M059J (cell line): ENCODE results near the gene SMOC2. TPM values are rescaled to one million over a fixed set of nuclear protein-coding genes. Genes with fewer than 3 reads are reported as not detected.
"Not testable (repeated sequence)": the region's sequence is repeated elsewhere in the genome, so short reads cannot be mapped to it uniquely, and the experiment has no call there.

Experiments
- DNase-seq: peaks from one replicate; pipeline ENCODE4 v3.0.0-alpha.2; 2012; ENCODE audit warnings: low read depth
- total RNA-seq: library from RNA; depleted of rRNA; stranded (reverse); fragments of >200 nt; shearing (Covaris generic); gene quantifications from 2 replicates; pipeline ENCODE4 v1.2.3, GENCODE V29; 2014

SMOC2 gene
- total RNA-seq, 1 experiment from 2014 or later, result 0.47 TPM

DNA sequence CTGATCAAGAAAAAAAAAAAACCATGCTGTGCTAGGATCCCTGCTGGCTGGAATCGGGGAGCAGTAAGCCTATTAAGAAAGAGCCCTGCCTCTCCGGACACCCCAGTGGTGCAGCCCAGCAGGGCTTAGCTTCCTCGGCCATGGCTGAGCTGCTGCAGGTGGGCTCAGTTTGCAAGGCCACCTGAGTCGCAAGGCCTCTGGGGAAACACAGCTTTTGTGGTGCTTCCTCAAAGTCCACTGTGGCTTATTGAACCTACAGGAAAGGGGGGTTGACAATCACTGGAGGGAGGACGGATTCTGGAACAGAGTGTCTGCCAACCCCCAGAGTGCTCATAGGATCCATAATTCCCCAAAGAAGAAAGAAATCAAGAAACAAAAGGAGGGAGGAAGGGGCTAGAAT lies 240.8 kb downstream of the SMOC2 start:
- DNase-seq, result no peak

DNA sequence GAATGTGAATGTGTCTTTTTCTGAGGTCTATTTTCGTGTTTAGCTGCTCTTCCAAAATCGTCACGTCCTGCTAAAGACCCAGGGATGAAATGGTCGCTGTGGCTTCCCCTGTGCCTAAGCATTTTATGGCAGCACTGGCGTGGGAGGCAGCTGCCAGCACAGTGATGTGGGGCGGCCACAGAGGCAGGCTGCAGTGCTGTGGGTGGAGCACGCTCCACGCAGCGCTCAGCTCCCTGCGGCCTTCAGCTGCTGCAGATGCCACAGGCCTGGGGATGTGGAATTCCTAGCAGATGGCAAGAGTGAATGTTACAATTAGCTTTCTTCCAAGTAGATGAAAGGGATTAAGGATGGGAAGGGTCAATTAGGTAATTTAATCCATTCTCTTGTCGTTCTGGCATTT lies 242.6 kb downstream of the SMOC2 start:
- no peak for DNase-seq

DNA sequence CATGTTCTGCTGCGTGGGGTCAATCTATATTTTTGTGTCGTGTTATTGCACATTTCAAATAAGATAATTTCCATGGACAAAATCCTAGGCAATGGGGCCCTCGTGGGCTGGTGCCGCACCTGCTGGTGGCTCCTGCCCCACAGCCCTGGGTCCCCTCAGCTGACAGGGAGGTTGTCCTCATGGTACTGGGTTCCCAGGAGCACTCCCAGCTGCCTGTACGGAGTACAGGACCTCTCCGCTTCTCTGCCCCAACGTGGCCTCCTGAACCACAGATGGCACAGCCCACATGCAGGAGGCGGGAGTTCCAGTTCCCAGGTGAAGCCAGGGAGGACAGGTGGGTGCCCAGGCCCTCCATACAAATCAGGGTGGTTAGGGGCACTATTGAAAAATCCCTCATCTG lies 243.5 kb downstream of the SMOC2 start:
- DNase-seq, result no peak

DNA sequence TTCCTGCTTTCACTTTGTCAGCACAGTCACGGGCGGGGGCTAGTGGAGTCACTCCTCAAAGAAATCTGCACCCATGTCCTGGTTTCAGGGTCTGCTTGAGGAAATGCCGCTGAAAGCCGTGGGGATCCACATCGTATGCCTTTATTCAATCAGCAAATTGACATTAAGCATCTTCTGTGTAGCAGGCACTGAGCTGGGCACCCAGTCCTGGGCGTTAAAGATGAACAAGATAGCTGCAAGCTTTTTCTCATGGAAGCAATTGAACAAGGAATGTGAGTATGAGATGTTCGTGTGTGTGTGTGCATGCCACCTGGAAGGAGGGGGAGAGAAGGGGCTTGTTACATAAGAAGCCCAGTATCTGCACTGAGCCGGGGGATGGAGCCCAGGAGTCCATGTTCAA lies 243.9 kb downstream of the SMOC2 start:
- DNase-seq, result no peak

DNA sequence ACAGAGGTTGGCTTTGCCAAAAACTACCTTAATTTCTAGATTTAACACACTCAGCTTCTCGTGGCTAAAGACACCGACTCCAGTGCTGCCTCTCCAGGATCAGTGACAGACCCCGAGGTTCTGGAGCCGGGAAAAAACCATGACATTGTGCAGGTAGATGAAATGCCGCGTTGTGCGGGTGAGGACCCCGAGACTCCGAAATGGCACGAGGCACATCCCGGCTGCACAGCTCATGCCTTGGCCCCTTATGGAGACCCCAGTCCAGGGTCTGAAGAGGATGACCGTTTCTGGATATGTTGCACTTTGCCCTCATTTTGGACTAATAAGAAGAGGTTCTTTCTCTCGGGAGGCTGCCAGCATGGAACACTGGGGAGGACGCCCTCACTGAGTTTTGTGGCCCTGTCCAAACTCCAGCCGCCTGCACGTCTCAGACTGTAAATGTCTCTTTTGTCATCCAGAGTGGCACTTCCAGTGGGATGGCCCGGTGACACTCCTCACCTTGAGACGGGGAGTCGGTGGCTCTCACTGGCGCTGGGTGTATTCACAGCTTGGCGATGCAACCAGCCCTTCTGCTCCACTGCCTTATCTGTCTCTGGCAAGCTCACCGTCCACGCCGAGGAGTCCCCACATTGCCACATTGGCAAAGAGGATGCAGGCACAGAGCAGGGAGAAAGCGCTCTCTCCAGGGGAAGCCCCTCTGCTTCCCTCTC lies 245.2 kb downstream of the SMOC2 start:
- no peak for DNase-seq

DNA sequence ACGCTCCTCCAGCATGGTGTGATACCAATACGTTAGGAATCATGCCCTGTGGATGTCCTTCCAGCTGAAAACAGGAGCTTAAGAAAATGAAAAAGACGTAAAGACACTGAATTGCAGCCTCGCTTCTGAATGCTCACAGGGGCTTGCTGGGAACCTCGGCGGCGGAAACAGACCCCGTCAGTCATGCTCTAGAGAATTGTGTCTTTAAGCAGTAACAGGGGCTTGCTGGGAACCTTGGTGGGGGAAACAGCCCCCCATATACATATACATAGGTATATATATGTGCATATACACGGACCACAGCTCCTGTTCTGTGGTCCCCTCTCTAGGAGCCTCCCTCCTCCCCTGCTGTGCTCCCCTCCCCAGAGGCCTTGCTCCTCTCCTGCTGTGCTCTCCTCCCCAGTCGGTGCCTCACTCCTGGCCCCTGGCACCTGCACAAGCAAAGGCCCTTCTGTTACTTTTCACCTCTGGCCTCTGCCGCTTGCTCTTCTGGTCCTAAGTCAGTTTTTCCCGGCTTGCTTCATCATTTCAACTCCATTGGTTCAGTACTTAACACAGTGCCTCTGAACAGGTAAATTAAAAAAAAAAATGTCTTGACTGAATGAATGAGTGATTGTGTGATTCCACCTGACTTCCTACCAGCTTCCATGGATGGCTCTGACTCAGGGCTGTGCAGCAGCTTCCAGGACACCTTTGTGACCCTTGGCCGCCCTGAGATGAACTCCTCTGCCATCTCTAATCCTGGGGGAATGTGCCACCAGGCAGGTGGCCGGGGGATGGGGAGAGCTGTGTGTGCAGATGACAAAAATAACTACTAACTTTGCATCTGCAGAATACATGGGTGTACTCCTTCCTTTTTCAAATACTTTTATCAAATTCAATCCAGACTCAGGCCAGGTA lies 246.1 kb downstream of the SMOC2 start:
- no peak for DNase-seq

DNA sequence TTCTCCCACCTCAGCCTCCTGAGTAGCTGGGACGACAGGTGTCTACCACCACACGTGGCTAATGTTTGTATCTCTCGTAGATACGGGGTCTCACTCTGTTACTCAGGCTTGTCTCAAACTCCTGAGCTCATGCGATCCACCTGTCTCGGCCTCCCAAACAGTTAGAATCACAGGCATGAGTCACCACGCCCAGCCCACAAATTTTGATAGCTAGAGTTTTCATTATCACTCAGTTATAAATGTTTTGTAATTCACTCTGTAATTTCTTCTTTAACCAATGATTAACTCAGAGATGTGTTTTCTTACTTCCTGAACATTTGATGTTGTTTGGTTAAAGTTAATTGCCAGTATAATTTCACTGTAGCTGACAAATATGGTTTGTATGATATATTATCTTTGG lies 249.3 kb downstream of the SMOC2 start:
- DNase-seq, result no peak

GRCh38 chr6:168691774-168692173 lies 250.8 kb downstream of the SMOC2 start:
- DNase-seq, result no peak

DNA sequence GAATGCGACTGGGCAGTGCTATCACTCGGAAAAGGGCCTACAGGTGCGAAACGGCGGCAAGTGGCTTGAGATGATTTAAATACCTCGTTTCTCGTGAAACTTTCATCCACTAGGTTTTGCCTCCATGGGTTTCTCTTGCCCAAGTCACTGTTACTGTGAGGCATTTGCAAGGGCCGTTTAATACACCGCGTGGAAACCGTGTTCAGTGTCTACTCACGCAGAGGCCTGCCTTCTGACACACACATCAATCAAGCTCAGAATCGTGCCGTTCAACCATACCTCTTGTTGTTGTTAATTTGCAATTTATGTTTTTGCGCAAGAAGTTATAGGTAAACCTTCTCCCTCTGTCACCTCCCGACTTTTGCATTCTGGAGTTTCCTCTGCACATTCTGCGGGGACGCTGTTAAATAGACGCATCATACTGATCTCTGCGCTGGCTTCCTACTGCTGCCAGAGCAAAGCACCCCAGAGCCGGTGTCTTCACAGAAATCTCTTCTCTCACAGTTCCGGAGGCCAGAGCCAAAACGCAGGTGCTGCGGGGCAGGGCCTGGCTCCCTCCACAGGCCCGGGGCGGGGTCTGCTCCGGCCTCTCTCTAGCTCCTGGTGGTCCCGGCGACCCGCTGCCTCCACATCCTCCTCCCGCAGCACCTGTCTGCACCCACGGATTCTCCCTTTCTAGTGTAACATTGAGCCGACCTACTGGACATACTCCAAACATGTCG lies 251.4 kb downstream of the SMOC2 start:
- DNase-seq, result no peak

- DNase-seq, result not testable (repeated sequence)
These were observed 251.9 kb downstream of the SMOC2 start for GRCh38 chr6:168692915-168693257.

DNA sequence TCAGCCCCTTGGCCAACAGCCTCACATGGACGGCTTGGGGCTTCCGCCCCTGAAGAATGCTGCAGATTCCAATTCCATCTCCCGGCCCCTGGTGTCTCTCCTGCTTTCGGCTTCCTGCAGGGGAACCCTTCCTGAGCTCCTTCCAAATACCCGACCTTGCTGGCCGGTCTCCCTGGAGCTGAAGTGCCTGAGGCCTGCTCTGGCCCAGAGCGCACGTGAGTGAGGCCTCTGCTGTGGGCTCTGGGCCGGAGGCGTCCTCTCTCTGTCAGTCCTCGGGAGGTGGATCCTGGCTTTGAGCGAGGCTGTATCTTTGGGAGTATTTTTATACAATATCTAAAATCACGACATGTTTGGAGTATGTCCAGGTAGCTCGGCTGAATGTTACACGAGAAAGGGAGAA lies 253.8 kb downstream of the SMOC2 start:
- not testable (repeated sequence) for DNase-seq

- DNase-seq, result no peak
These were observed 254.7 kb downstream of the SMOC2 start for GRCh38 chr6:168695701-168696100.

GRCh38 chr6:168698923-168699322 lies 257.9 kb downstream of the SMOC2 start:
- DNase-seq, result no peak

- no peak for DNase-seq
These were observed 258.8 kb downstream of the SMOC2 start for GRCh38 chr6:168699631-168700295.

DNA sequence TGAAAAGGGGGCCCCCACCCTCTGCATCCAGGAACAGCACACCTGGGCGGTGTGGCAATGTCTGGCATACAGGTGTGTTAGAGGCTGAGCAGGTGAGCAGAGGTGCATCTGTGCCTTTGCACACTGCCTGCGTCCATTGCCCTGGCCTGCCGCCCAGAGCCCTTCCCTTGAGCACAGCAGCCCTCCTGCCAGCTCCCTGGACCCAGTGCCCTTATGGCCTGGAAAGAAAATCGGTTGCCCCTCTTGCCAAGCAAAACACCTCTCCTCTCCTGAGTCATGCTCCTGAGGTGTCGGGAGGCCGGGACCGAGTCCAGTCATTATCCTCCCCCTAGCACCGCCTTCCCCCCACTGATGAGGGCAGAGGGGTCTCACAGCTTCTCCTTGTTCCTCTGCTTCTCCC lies 259.9 kb downstream of the SMOC2 start:
- DNase-seq, result no peak

DNA sequence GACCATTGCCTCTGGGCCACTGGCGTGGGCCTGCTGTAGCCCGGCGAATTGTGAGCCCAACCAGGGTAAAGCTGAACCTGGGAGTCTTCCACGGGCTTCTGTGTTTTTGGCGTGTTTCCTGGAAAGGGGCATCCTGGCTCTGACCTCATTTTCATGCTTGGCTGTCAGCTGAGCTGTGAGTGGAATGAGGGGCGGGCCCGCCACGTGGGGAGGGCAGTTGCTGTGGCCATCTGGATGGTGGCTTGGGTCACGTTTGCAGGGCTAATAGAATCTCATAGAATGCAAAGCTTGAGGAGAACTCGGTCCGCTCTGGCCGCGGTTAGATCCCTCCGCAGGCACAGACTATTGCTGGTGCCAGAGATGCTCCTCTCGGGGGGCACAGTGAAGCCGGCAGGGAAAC lies 263.0 kb downstream of the SMOC2 start:
- peak; percentile 12 for DNase-seq

GRCh38 chr6:168704678-168705077 lies 263.7 kb downstream of the SMOC2 start:
- no peak for DNase-seq

GRCh38 chr6:168705271-168705670 lies 264.3 kb downstream of the SMOC2 start:
- DNase-seq, result not testable (repeated sequence)

DNA sequence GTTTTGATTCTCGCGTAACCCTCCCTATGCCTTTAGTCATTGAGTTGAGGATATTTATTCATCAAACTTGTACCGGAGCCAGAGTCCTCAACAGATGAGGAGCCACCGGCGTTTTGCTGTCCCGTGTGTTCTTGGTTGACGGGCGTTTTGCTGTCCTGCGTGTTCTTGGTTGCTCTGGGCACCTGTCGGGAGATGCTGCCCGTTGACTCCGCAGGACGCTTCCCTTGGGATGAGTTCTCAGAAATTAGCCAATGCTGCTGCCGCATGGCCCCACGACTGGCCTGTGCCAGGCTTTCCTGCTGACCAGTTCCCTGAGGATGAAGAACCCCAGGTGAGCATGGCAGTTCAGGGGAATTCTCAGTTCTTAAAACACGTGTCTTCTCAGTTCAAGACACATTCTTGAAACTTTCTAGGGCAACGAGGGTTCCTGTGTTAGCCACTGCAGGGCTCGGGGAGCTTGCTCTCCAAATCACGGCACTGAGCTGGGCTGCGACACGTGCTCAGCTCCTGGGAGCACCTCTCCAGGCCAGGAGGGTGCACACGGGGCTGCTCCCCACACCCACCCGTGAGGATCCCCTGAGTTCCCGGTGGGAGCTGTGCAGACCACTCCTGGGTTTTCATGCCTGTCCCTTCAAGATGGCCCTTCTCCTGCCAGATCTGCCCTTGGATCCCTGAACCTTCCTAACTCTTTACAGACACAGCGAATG lies 265.6 kb downstream of the SMOC2 start:
- DNase-seq, result no peak

- DNase-seq, result no peak
These were observed 267.5 kb downstream of the SMOC2 start for GRCh38 chr6:168708526-168708925.

DNA sequence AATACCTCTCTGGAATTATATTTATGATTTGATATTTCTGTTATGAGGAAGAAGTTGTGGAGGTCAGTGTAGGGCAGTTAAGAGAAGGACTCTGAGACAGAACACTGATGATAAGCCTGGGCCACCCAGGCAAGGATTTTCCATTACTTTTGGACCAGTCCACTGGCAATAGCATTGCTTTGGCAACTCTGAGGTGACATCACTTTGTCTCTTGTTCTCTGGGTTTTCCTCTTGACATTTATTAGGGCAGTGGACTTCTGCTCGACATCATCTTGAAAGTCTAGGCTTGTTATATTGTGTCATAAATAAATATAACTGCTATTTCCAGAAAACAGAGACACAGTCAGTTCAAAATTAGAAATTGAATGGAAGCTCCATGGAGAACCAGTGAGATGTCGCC lies 268.0 kb downstream of the SMOC2 start:
- no peak for DNase-seq
